Neural progenitor cell (in vitro differentiated cells): ENCODE measurements around the gene SLC22A23. TPM values are rescaled to one million over a fixed set of nuclear protein-coding genes. Genes with fewer than 3 reads are reported as not detected.

ENCODE experiments used
- DNase-seq: peaks from one replicate; pipeline ENCODE4 v3.0.0-alpha.2; 2016; ENCODE audit warnings: low spot score
- H2AFZ ChIP-seq: fragments of 200-600 bp; sonication (generic); replicated peaks from 2 replicates; pipeline ENCODE4 v1.6.1; 2016; ENCODE audit warnings: antibody characterized with exemption
- H3F3A ChIP-seq: fragments of 200-600 bp; sonication (generic); 2 replicates; pipeline ENCODE4 v1.6.1; 2016; ENCODE audit warnings: antibody characterized with exemption, low read depth
- H3K27ac ChIP-seq: fragments of 200-600 bp; sonication (generic); 2 replicates; pipeline ENCODE4 v1.5.1; 2016; ENCODE audit warnings: mild to moderate bottlenecking
- H3K27me3 ChIP-seq: fragments of 200-600 bp; sonication (generic); 2 replicates; pipeline ENCODE4 v1.6.1; 2016; ENCODE audit warnings: mild to moderate bottlenecking, moderate library complexity
- H3K36me3 ChIP-seq: fragments of 200-600 bp; sonication (generic); 2 replicates; pipeline ENCODE4 v1.5.1; 2016
- H3K4me1 ChIP-seq: fragments of 200-600 bp; sonication (generic); 2 replicates; pipeline ENCODE4 v1.6.1; 2016; ENCODE audit warnings: mixed run types
- H3K4me2 ChIP-seq: fragments of 200-600 bp; sonication (generic); 2 replicates; pipeline ENCODE4 v1.6.1; 2016
- H3K4me3 ChIP-seq: fragments of 200-600 bp; sonication (generic); 2 replicates; pipeline ENCODE4 v1.5.1; 2016
- H3K79me2 ChIP-seq: fragments of 200-600 bp; sonication (generic); 2 replicates; pipeline ENCODE4 v1.6.1; 2016; ENCODE audit warnings: low read depth
- H3K9ac ChIP-seq: fragments of 200-600 bp; sonication (generic); 2 replicates; pipeline ENCODE4 v1.6.1; 2016
- H3K9me3 ChIP-seq: fragments of 200-600 bp; sonication (generic); 2 replicates; pipeline ENCODE4 v1.5.1; 2016; ENCODE audit warnings: low read depth
- H4K20me1 ChIP-seq: fragments of 200-600 bp; sonication (generic); 2 replicates; pipeline ENCODE4 v1.6.1; 2016; ENCODE audit warnings: low read depth
- H3K27ac Mint-ChIP-seq: 3 replicates; pipeline ENCODE4 v1.8.0; 2021; ENCODE audit warnings: mixed read lengths
- H3K27me3 Mint-ChIP-seq: 2 replicates; pipeline ENCODE4 v1.8.0; 2022; ENCODE audit warnings: low read depth, mild to moderate bottlenecking, inconsistent platforms, moderate library complexity, mixed read lengths; ENCODE audit not compliant: insufficient read depth
- H3K36me3 Mint-ChIP-seq: 3 replicates; pipeline ENCODE4 v1.8.0; 2021; ENCODE audit warnings: mixed read lengths
- H3K4me1 Mint-ChIP-seq: 3 replicates; pipeline ENCODE4 v1.8.0; 2021; ENCODE audit warnings: mixed read lengths
- H3K4me3 Mint-ChIP-seq: 3 replicates; pipeline ENCODE4 v1.8.0; 2021; ENCODE audit warnings: mild to moderate bottlenecking, moderate library complexity, mixed read lengths
- H3K9me3 Mint-ChIP-seq: 3 replicates; pipeline ENCODE4 v1.8.0; 2020; ENCODE audit warnings: mixed read lengths
- CTCF ChIP-seq: fragments of 200-600 bp; sonication (generic); IDR thresholded peaks from 2 replicates; pipeline ENCODE4 v1.5.1; 2017; ENCODE audit warnings: antibody characterized with exemption, mild to moderate bottlenecking
- EZH2 ChIP-seq: fragments of 200-600 bp; sonication (generic); IDR thresholded peaks from 2 replicates; pipeline ENCODE4 v1.6.1; 2017; ENCODE audit warnings: antibody characterized with exemption, mild to moderate bottlenecking, moderate library complexity
- EZH2phosphoT487 ChIP-seq: fragments of 200-600 bp; sonication (generic); IDR thresholded peaks from 2 replicates; pipeline ENCODE4 v1.6.1; 2017; ENCODE audit warnings: antibody characterized with exemption
- total RNA-seq: library from RNA; depleted of rRNA; stranded (reverse); fragments of >200 nt; gene quantifications from 2 replicates; pipeline ENCODE4 v1.2.3, GENCODE V29; 2015; ENCODE audit warnings: low replicate concordance

Gene SLC22A23
- total RNA-seq, 1 donor from 2014 or later, result 0.99 TPM

- DNase-seq, result no peak
- Histone ChIP-seq H3K79me2 (no peaks in the 10 kb centered on the region), H3K36me3 (no peaks in the 10 kb centered on the region), H3K9me3 (no peaks in the 10 kb centered on the region), H3K4me2 (no peak overlapping the region), H3K27me3 (no peaks in the 10 kb centered on the region), H4K20me1 (no peaks in the 10 kb centered on the region), H3K9ac (no peak overlapping the region), H3K4me3 (no peak overlapping the region), H3F3A (peaks cover 12% of the 10 kb centered on the region), H2AFZ (no peak overlapping the region), H3K4me1 (peaks cover 23% of the 10 kb centered on the region), H3K27ac (no peak overlapping the region)
- Mint-ChIP-seq H3K27ac (no peak overlapping the region), H3K27me3 (peaks cover 8% of the 10 kb centered on the region), H3K9me3 (peaks cover 10% of the 10 kb centered on the region), H3K4me3 (no peak overlapping the region), H3K4me1 (peaks cover 29% of the 10 kb centered on the region), H3K36me3 (no peaks in the 10 kb centered on the region)
- no peak for TF ChIP-seq CTCF
- no peak for TF ChIP-seq EZH2phosphoT487
- TF ChIP-seq EZH2, result no peak
These were observed 28.1 kb upstream of the SLC22A23 start for GRCh38 chr6:3484946-3485345.

- Histone ChIP-seq H3K4me3 (no peak overlapping the region), H3K9ac (no peak overlapping the region), H3K79me2 (no peaks in the 10 kb centered on the region), H3K36me3 (no peaks in the 10 kb centered on the region), H4K20me1 (no peaks in the 10 kb centered on the region), H3K27me3 (no peaks in the 10 kb centered on the region), H3K4me1 (peaks cover 23% of the 10 kb centered on the region), H2AFZ (no peak overlapping the region), H3K4me2 (no peak overlapping the region), H3F3A (peaks cover 12% of the 10 kb centered on the region), H3K9me3 (no peaks in the 10 kb centered on the region), H3K27ac (no peak overlapping the region)
- DNase-seq, result no peak
- peaks cover 14% of the 10 kb centered on the region for H3K9me3 Mint-ChIP-seq
- no peak for TF ChIP-seq CTCF
- TF ChIP-seq EZH2, result no peak
- no peak for TF ChIP-seq EZH2phosphoT487
- H3K4me1 Mint-ChIP-seq, result peaks cover 27% of the 10 kb centered on the region
- H3K4me3 Mint-ChIP-seq, result no peak overlapping the region
- H3K27ac Mint-ChIP-seq, result no peak overlapping the region
- no peaks in the 10 kb centered on the region for H3K36me3 Mint-ChIP-seq
- H3K27me3 Mint-ChIP-seq, result peaks cover 8% of the 10 kb centered on the region
These were observed 27.3 kb upstream of the SLC22A23 start for GRCh38 chr6:3484192-3484591.

- H3K9me3 Mint-ChIP-seq, result peaks cover 14% of the 10 kb centered on the region
- no peak overlapping the region for H3K4me2 ChIP-seq
- H3K4me3 ChIP-seq, result no peak overlapping the region
- H3K36me3 Mint-ChIP-seq, result no peaks in the 10 kb centered on the region
- no peak for TF ChIP-seq CTCF
- no peak for TF ChIP-seq EZH2phosphoT487
- no peak for TF ChIP-seq EZH2
- peaks cover 24% of the 10 kb centered on the region for H3K4me1 Mint-ChIP-seq
- no peak for DNase-seq
- peaks cover 23% of the 10 kb centered on the region for H3K4me1 ChIP-seq
- no peaks in the 10 kb centered on the region for H3K79me2 ChIP-seq
- H2AFZ ChIP-seq, result no peak overlapping the region
- H3K9ac ChIP-seq, result no peak overlapping the region
- no peaks in the 10 kb centered on the region for H4K20me1 ChIP-seq
- H3K27ac ChIP-seq, result no peak overlapping the region
- H3K27me3 ChIP-seq, result no peaks in the 10 kb centered on the region
- H3K27ac Mint-ChIP-seq, result no peak overlapping the region
- H3K4me3 Mint-ChIP-seq, result no peak overlapping the region
- H3K27me3 Mint-ChIP-seq, result peaks cover 8% of the 10 kb centered on the region
- peaks cover 12% of the 10 kb centered on the region for H3F3A ChIP-seq
- no peaks in the 10 kb centered on the region for H3K9me3 ChIP-seq
- no peaks in the 10 kb centered on the region for H3K36me3 ChIP-seq
These were observed 26.8 kb upstream of the SLC22A23 start for GRCh38 chr6:3483675-3484074.
